HepG2 (cell line): ENCODE results near the gene RUVBL2. TPM values are rescaled to one million over a fixed set of nuclear protein-coding genes. Genes with fewer than 3 reads are reported as not detected.

Experiments
- CBX1 ChIP-seq: IDR thresholded peaks from one replicate; pipeline ENCODE4 v1.6.1; 2016; ENCODE audit warnings: antibody characterized with exemption, low read depth
- DPF2 ChIP-seq: sonication (generic); formaldehyde crosslinking; IDR thresholded peaks from 2 replicates; pipeline ENCODE4 v1.4.0; 2020; ENCODE audit warnings: mild to moderate bottlenecking, low read depth, missing genetic modification reagents, borderline replicate concordance
- NFKBIZ ChIP-seq: IDR thresholded peaks from 2 replicates; pipeline ENCODE4 v1.6.1; 2018; ENCODE audit warnings: missing genetic modification reagents, missing compliant biosample characterization
- SRSF9 ChIP-seq: fragments of 200-400 bp; formaldehyde crosslinking; IDR thresholded peaks from 2 replicates; pipeline ENCODE4 v1.6.1; 2018; ENCODE audit warnings: borderline replicate concordance, mild to moderate bottlenecking, low read depth, low read length; ENCODE audit not compliant: insufficient read depth, poor library complexity, severe bottlenecking
- SRY ChIP-seq: sonication (generic); formaldehyde crosslinking; IDR thresholded peaks from 2 replicates; pipeline ENCODE4 v1.8.0; 2022; ENCODE audit warnings: mild to moderate bottlenecking, missing genetic modification reagents
- ZMAT3 ChIP-seq: sonication (generic); formaldehyde crosslinking; conservative IDR thresholded peaks from 2 replicates; pipeline ENCODE4 v1.7.0; 2021; ENCODE audit warnings: missing genetic modification reagents
- ZNF101 ChIP-seq: sonication (generic); formaldehyde crosslinking; IDR thresholded peaks from 2 replicates; pipeline ENCODE4 v1.4.0; 2020; ENCODE audit warnings: mild to moderate bottlenecking, low read depth, missing genetic modification reagents, borderline replicate concordance
- ZNF18 ChIP-seq: sonication (generic); formaldehyde crosslinking; IDR thresholded peaks from 2 replicates; pipeline ENCODE4 v1.8.0; 2022; ENCODE audit warnings: mild to moderate bottlenecking, missing genetic modification reagents; ENCODE audit not compliant: insufficient replicate concordance
- ZNF180 ChIP-seq: sonication (generic); formaldehyde crosslinking; IDR thresholded peaks from 2 replicates; pipeline ENCODE4 v1.4.0; 2020; ENCODE audit warnings: low read depth, missing genetic modification reagents, borderline replicate concordance
- ZNF230 ChIP-seq: sonication (generic); formaldehyde crosslinking; IDR thresholded peaks from 2 replicates; pipeline ENCODE4 v1.4.0; 2020; ENCODE audit warnings: mild to moderate bottlenecking, missing genetic modification reagents
- ZNF552 ChIP-seq: sonication (generic); formaldehyde crosslinking; IDR thresholded peaks from 2 replicates; pipeline ENCODE4 v1.9.0; 2022; ENCODE audit warnings: missing genetic modification reagents, mild to moderate bottlenecking, borderline replicate concordance
- ZNF619 ChIP-seq: sonication (generic); formaldehyde crosslinking; IDR thresholded peaks from 2 replicates; pipeline ENCODE4 v1.4.0; 2020; ENCODE audit warnings: mild to moderate bottlenecking, missing genetic modification reagents
- ZNF879 ChIP-seq: sonication (generic); formaldehyde crosslinking; IDR thresholded peaks from 2 replicates; pipeline ENCODE4 v1.8.1; 2023; ENCODE audit warnings: missing genetic modification reagents
- ZSCAN31 ChIP-seq: sonication (generic); formaldehyde crosslinking; IDR thresholded peaks from 2 replicates; pipeline ENCODE4 v1.5.0; 2020; ENCODE audit warnings: low read depth, mild to moderate bottlenecking, missing genetic modification reagents
- polyA plus RNA-seq, 8 experiments: library from polyadenylated mRNA; depleted of rRNA in 3 of 8; stranded (reverse) in 7 of 8; unstranded in 1 of 8; fragments of >200 nt; fragmentation: Illumina TruSeq in 4 of 8; extraction: Trizol in 4 of 8; gene quantifications; 2 replicates each; pipeline versions ENCODE4 v1.2.1 to v1.2.3, GENCODE V29; 2011 to 2016; ENCODE audit warnings: low read depth in 4 of 8, missing spikeins in 1 of 8, mixed read lengths in 1 of 8; ENCODE audit not compliant: insufficient read depth in 1 of 8
- total RNA-seq, 5 experiments: library from RNA; depleted of rRNA; stranded (reverse); fragments of >200 nt; fragmentation: Illumina TruSeq; extraction: Trizol; gene quantifications; 2 replicates each; pipeline ENCODE4 v1.2.3, GENCODE V29; 2016; ENCODE audit warnings: low read depth in 1 of 5
- TF ChIP-seq, protein P1 (sequence below): sonication (generic); formaldehyde crosslinking; IDR thresholded peaks from 2 replicates; pipeline ENCODE4 v1.4.0; 2020; ENCODE audit warnings: missing genetic modification reagents
- TF ChIP-seq, protein P2 (sequence below): sonication (generic); formaldehyde crosslinking; IDR thresholded peaks from 2 replicates; pipeline ENCODE4 v1.4.0; 2020; ENCODE audit warnings: low read depth, mild to moderate bottlenecking, missing genetic modification reagents
- TF ChIP-seq, protein P3 (sequence below): sonication (generic); formaldehyde crosslinking; IDR thresholded peaks from 2 replicates; pipeline ENCODE4 v1.9.0; 2021; ENCODE audit warnings: missing genetic modification reagents, borderline replicate concordance

RUVBL2 gene
- total and polyA plus RNA-seq, 2 of the 13 experiments (the other 11 are each of a cell fraction or from before 2014, with no cell fraction given), result 120 to 122 TPM

GRCh38 chr19:48961673-48962028, 32.0 kb upstream of the RUVBL2 start (continued):
- 0 out of 2 replicates have a peak, but pooled peaks have one; percentile 20 for TF ChIP-seq ZMAT3 (CRISPR knock-in tag)
- TF ChIP-seq ZNF879 (CRISPR knock-in tag), result 0 out of 2 replicates have a peak, but pooled peaks have one; percentile 53
- TF ChIP-seq ZNF180 (CRISPR knock-in tag), result no peak
- no peak for TF ChIP-seq CBX1
- TF ChIP-seq, protein P1, sequence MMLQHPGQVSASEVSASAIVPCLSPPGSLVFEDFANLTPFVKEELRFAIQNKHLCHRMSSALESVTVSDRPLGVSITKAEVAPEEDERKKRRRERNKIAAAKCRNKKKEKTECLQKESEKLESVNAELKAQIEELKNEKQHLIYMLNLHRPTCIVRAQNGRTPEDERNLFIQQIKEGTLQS (CRISPR knock-in tag), result no peak
- TF ChIP-seq DPF2, result 0 out of 2 replicates have a peak, but pooled peaks have one; percentile 8
- peak; percentile 76 for TF ChIP-seq ZNF18 (CRISPR knock-in tag)
- TF ChIP-seq, protein P2, sequence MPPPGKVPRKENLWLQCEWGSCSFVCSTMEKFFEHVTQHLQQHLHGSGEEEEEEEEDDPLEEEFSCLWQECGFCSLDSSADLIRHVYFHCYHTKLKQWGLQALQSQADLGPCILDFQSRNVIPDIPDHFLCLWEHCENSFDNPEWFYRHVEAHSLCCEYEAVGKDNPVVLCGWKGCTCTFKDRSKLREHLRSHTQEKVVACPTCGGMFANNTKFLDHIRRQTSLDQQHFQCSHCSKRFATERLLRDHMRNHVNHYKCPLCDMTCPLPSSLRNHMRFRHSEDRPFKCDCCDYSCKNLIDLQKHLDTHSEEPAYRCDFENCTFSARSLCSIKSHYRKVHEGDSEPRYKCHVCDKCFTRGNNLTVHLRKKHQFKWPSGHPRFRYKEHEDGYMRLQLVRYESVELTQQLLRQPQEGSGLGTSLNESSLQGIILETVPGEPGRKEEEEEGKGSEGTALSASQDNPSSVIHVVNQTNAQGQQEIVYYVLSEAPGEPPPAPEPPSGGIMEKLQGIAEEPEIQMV (CRISPR knock-in tag), result 0 out of 2 replicates have a peak, but pooled peaks have one; percentile 17
- TF ChIP-seq ZSCAN31 (CRISPR knock-in tag), result no peak
- 0 out of 2 replicates have a peak, but pooled peaks have one; percentile 3 for TF ChIP-seq ZNF230
- TF ChIP-seq ZNF101, result 0 out of 2 replicates have a peak, but pooled peaks have one; percentile 3
- no peak; the same call in 1 of the 2 replicates for TF ChIP-seq ZNF619
- TF ChIP-seq ZNF552 (CRISPR knock-in tag), result peak; percentile 3; the same call in 1 of the 2 replicates
- TF ChIP-seq SRY, result peak; percentile 7; the same call in 1 of the 2 replicates
- TF ChIP-seq SRSF9, result no peak
- TF ChIP-seq, protein P3, sequence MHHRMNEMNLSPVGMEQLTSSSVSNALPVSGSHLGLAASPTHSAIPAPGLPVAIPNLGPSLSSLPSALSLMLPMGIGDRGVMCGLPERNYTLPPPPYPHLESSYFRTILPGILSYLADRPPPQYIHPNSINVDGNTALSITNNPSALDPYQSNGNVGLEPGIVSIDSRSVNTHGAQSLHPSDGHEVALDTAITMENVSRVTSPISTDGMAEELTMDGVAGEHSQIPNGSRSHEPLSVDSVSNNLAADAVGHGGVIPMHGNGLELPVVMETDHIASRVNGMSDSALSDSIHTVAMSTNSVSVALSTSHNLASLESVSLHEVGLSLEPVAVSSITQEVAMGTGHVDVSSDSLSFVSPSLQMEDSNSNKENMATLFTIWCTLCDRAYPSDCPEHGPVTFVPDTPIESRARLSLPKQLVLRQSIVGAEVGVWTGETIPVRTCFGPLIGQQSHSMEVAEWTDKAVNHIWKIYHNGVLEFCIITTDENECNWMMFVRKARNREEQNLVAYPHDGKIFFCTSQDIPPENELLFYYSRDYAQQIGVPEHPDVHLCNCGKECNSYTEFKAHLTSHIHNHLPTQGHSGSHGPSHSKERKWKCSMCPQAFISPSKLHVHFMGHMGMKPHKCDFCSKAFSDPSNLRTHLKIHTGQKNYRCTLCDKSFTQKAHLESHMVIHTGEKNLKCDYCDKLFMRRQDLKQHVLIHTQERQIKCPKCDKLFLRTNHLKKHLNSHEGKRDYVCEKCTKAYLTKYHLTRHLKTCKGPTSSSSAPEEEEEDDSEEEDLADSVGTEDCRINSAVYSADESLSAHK (CRISPR knock-in tag), result no peak
- TF ChIP-seq NFKBIZ, result no peak
- TF ChIP-seq, all 625 proteins: peak for 16
